H1 (cell line): ENCODE data around the gene SECTM1. TPM values are rescaled to one million over a fixed set of nuclear protein-coding genes. Genes with fewer than 3 reads are reported as not detected.

Experiments
- ASH2L ChIP-seq: fragments of 200-600, 300-600 bp; sonication (generic); IDR thresholded peaks from one replicate; pipeline ENCODE4 v1.7.1; 2017; ENCODE audit warnings: low read length
- ATF3 ChIP-seq: IDR thresholded peaks from 2 replicates; pipeline ENCODE4 v1.6.1; 2011; ENCODE audit warnings: low read depth, mild to moderate bottlenecking, low read length; ENCODE audit not compliant: insufficient read depth
- BRCA1 ChIP-seq: IDR thresholded peaks from 2 replicates; pipeline ENCODE4 v1.6.1; 2012; ENCODE audit warnings: low read depth, low read length, improper control_type of control experiment
- CHD7 ChIP-seq: fragments of 300-600 bp; sonication (generic); IDR thresholded peaks from 2 replicates; pipeline ENCODE4 v1.7.1; 2012; ENCODE audit warnings: low read length, moderate library complexity, mild to moderate bottlenecking, inconsistent platforms; ENCODE audit not compliant: insufficient replicate concordance
- CTCF ChIP-seq, 3 experiments: IDR thresholded peaks; 1 replicate in 2 of 3; 2 replicates in 1 of 3; pipeline versions ENCODE4 v1.5.1 to v1.6.1; 2011; ENCODE audit warnings: low read length in 3 of 3, mild to moderate bottlenecking in 3 of 3, inconsistent platforms in 2 of 3, low read depth in 1 of 3, moderate library complexity in 1 of 3; ENCODE audit not compliant: insufficient read depth in 1 of 3; ENCODE audit errors: control extremely low read depth in 1 of 3
- SAP30 ChIP-seq: fragments of 300-600 bp; sonication (generic); IDR thresholded peaks from 2 replicates; pipeline ENCODE4 v1.7.1; 2012; ENCODE audit warnings: low read length, moderate library complexity, mild to moderate bottlenecking, inconsistent platforms; ENCODE audit not compliant: insufficient read depth, insufficient replicate concordance
- SIRT6 ChIP-seq: IDR thresholded peaks from one replicate; pipeline ENCODE4 v1.7.1; 2012; ENCODE audit warnings: low read length, inconsistent platforms
- SP2 ChIP-seq: IDR thresholded peaks from 2 replicates; pipeline ENCODE4 v1.6.1; 2012; ENCODE audit warnings: mild to moderate bottlenecking, low read length, inconsistent platforms
- TAF1 ChIP-seq: IDR thresholded peaks from 2 replicates; pipeline ENCODE4 v1.6.1; 2011; ENCODE audit warnings: mild to moderate bottlenecking, low read depth, low read length
- polyA plus RNA-seq, 7 experiments: library from polyadenylated mRNA; depleted of rRNA in 3 of 7; stranded (reverse) in 5 of 7; unstranded in 2 of 7; fragments of >200 nt in 5 of 7; fragments of 200-250 nt in 2 of 7; gene quantifications; 1 replicate in 5 of 7; 2 replicates in 1 of 7; 4 replicates in 1 of 7; pipeline versions ENCODE4 v1.2.1 to v1.2.3, GENCODE V29; 2011 to 2013; ENCODE audit warnings: missing spikeins in 2 of 7, mixed read lengths in 2 of 7
- total RNA-seq: library from RNA; stranded (reverse); fragmentation: NEBNext Ultra II Directional; extraction: Animal tissue kit (Norgen Biotek cat#: 25700); gene quantifications from 2 replicates; pipeline ENCODE4 v1.2.1, GENCODE V29; 2021

The SECTM1 gene
- total and polyA plus RNA-seq, 2 of the 8 experiments (the other 6 are each of a cell fraction or from before 2014, with no cell fraction given) = 0.20 to 0.65 TPM

- TF ChIP-seq CHD7 (no peak), ATF3 (no peak), SAP30 (no peak), TAF1 (no peak), SIRT6 (no peak), ASH2L (no peak), SP2 (no peak), CTCF (IDR thresholded peaks at IDR 0.05; ENCODE audit: control extremely low read depth in 1 of 3, insufficient read depth in 1 of 3, low read depth in 1 of 3, low read length in 3 of 3) (no peak), BRCA1 (no peak)
Observed at GRCh38 chr17:82299452-82299851, 34.1 kb downstream of the SECTM1 start (continued).
